Coronary artery (tissue), 2 donors: ENCODE data around the gene SYT12.

ENCODE experiments used
- DNase-seq: peaks from one replicate; pipeline ENCODE4 v3.0.0-alpha.2; 2017; ENCODE audit warnings: low spot score
- H3K27ac ChIP-seq, 2 donors: fragments of 200-600 bp; sonication (generic); one replicate each; pipeline ENCODE4 v1.5.1; 2016 to 2019
- H3K4me3 ChIP-seq: fragments of 200-600 bp; sonication (generic); 2 replicates; pipeline ENCODE4 v1.5.1; 2016; ENCODE audit warnings: mild to moderate bottlenecking, moderate library complexity
- CTCF ChIP-seq: fragments of 200-600 bp; sonication (generic); IDR thresholded peaks from one replicate; pipeline ENCODE4 v1.5.1; 2019; ENCODE audit warnings: antibody characterized with exemption

Gene SYT12

GRCh38 chr11:67013511-67014045 is 9.4 kb upstream of the SYT12 start:
- DNase-seq = no peak
- Histone ChIP-seq H3K27ac (no peak overlapping the region), H3K4me3 (no peak overlapping the region)
- no peak for TF ChIP-seq CTCF

GRCh38 chr11:67014343-67014742 is 8.6 kb upstream of the SYT12 start:
- no peak for DNase-seq
- H3K4me3 ChIP-seq = no peak overlapping the region
- no peak for TF ChIP-seq CTCF
- H3K27ac ChIP-seq = no peak overlapping the region

- Histone ChIP-seq H3K27ac (no peak overlapping the region), H3K4me3 (no peak overlapping the region)
- no peak for TF ChIP-seq CTCF
- no peak for DNase-seq
Observed at GRCh38 chr11:67015048-67015447, 7.9 kb upstream of the SYT12 start.

- no peak for TF ChIP-seq CTCF
- no peak for DNase-seq
- Histone ChIP-seq H3K4me3 (no peak overlapping the region), H3K27ac (no peak overlapping the region)
Observed at GRCh38 chr11:67016550-67016949, 6.4 kb upstream of the SYT12 start.

- H3K27ac ChIP-seq = no peak overlapping the region
- H3K4me3 ChIP-seq = no peak overlapping the region
- no peak for TF ChIP-seq CTCF
- DNase-seq = no peak
Observed at GRCh38 chr11:67020949-67021348, 2.0 kb upstream of the SYT12 start.

- TF ChIP-seq CTCF = no peak
- no peak for DNase-seq
- Histone ChIP-seq H3K4me3 (peak overlapping the region; percentile 78), H3K27ac (peak overlapping the region in 1 of 2 donors; percentile 71)
Observed at GRCh38 chr11:67022341-67022933, 497 bp upstream of the SYT12 start.

- Histone ChIP-seq H3K27ac (peak overlapping the region in 1 of 2 donors; percentile 71), H3K4me3 (peak overlapping the region; percentile 78)
- DNase-seq = no peak
- TF ChIP-seq CTCF = no peak
Observed at GRCh38 chr11:67023957-67024353, 1.0 kb downstream of the SYT12 start.
